Endodermal cell (in vitro differentiated cells): Measurements from ENCODE around the gene SCUBE1. TPM values are rescaled to one million over a fixed set of nuclear protein-coding genes. Genes with fewer than 3 reads are reported as not detected.
A peak's percentile ranks its signal among the peaks of the same experiment; 100 is the strongest.

Source experiments
- DNase-seq: peaks from one replicate; pipeline ENCODE4 v3.0.0-alpha.2; 2017
- H3K27ac ChIP-seq: 2 replicates; pipeline ENCODE4 v1.5.1; 2013; ENCODE audit warnings: mild to moderate bottlenecking, low read depth, low read length, moderate library complexity
- H3K27me3 ChIP-seq: 2 replicates; pipeline ENCODE4 v1.6.1; 2013; ENCODE audit warnings: mild to moderate bottlenecking, low read length, moderate library complexity; ENCODE audit not compliant: insufficient read depth, control insufficient read depth, poor library complexity, severe bottlenecking
- H3K36me3 ChIP-seq: 2 replicates; pipeline ENCODE4 v1.7.0; 2013; ENCODE audit warnings: mild to moderate bottlenecking, low read length, moderate library complexity; ENCODE audit not compliant: control insufficient read depth, insufficient read depth
- H3K4me1 ChIP-seq: one replicate; pipeline ENCODE4 v1.7.0; 2013; ENCODE audit warnings: low read length; ENCODE audit not compliant: control insufficient read depth, insufficient read depth
- H3K4me3 ChIP-seq: 2 replicates; pipeline ENCODE4 v1.5.1; 2013; ENCODE audit warnings: mild to moderate bottlenecking, low read length, moderate library complexity
- H3K9ac ChIP-seq: 2 replicates; pipeline ENCODE4 v1.6.1; 2013; ENCODE audit warnings: mild to moderate bottlenecking, low read length, moderate library complexity; ENCODE audit not compliant: poor library complexity, severe bottlenecking; ENCODE audit errors: extremely low read depth
- H3K9me3 ChIP-seq: 2 replicates; pipeline ENCODE4 v1.6.1; 2013; ENCODE audit warnings: mild to moderate bottlenecking, low read length, moderate library complexity; ENCODE audit not compliant: control insufficient read depth
- H3K27ac Mint-ChIP-seq: 2 replicates; pipeline ENCODE4 v1.8.0; 2020; ENCODE audit warnings: mixed read lengths
- H3K27me3 Mint-ChIP-seq: 2 replicates; pipeline ENCODE4 v1.8.0; 2021; ENCODE audit warnings: mild to moderate bottlenecking, mixed read lengths; ENCODE audit not compliant: insufficient read depth
- H3K36me3 Mint-ChIP-seq: 2 replicates; pipeline ENCODE4 v1.8.0; 2020; ENCODE audit warnings: low read depth, mixed read lengths
- H3K4me1 Mint-ChIP-seq: 2 replicates; pipeline ENCODE4 v1.8.0; 2020; ENCODE audit warnings: mixed read lengths
- H3K4me3 Mint-ChIP-seq: 2 replicates; pipeline ENCODE4 v1.8.0; 2020; ENCODE audit warnings: mild to moderate bottlenecking, moderate library complexity, mixed read lengths
- H3K9me3 Mint-ChIP-seq: 2 replicates; pipeline ENCODE4 v1.8.0; 2020; ENCODE audit warnings: mild to moderate bottlenecking, mixed read lengths
- WGBS, 2 experiments: methylation state at CpG; one replicate each; pipeline versions ENCODE4 v1.1.5 to v1.1.7; 2013; ENCODE audit warnings: missing lambda C conversion rate in 2 of 2, mixed read lengths in 1 of 2; ENCODE audit not compliant: insufficient coverage in 1 of 2, insufficient read length in 1 of 2; 5-methylcytosine and 5-hydroxymethylcytosine counted together
- total RNA-seq, 2 donors: library from RNA; stranded (reverse); fragmentation: NEBNext Ultra II Directional in 1 of 2; extraction: Animal tissue kit (Norgen Biotek cat#: 25700) in 1 of 2; gene quantifications; 2 replicates in 1 of 2; 3 replicates in 1 of 2; pipeline ENCODE4 v1.2.1, GENCODE V29; 2021
- TF ChIP-seq, protein P1 (sequence below): fragments of 200-600 bp; sonication (generic); conservative IDR thresholded peaks from 2 replicates; pipeline ENCODE4 v1.5.0; 2021; ENCODE audit warnings: antibody characterized with exemption, mild to moderate bottlenecking

SCUBE1 gene
- total RNA-seq, 2 donors from 2014 or later, result 0.13 to 0.95 TPM

DNA sequence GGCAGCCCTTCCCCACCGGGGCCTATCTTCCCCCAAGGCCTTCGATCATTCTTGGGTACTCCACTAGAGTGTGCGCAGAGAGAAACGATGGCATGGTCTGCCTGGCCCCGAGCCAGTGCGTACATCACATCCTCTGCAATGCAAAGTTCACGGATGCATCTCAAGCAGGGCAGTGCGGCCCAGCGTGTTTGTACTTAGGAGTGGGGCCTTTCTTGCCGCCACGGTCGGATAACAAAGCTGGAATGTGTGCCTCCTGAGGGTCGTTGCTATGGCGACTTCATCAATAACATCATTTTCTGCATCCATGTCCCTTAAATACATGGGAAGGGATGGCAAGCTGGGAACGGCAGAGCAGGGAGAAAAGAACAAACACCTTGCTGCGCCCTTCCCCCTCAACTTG, 73.9 kb downstream of the SCUBE1 start:
- no peak for DNase-seq
- Mint-ChIP-seq H3K9me3 (no peaks in the 10 kb centered on the region), H3K4me1 (no peaks in the 10 kb centered on the region), H3K27me3 (no peaks in the 10 kb centered on the region), H3K36me3 (no peaks in the 10 kb centered on the region), H3K27ac (no peak overlapping the region), H3K4me3 (no peak overlapping the region)
- H3K9me3 ChIP-seq, result no peaks in the 10 kb centered on the region
- peaks cover 2% of the 10 kb centered on the region for H3K4me1 ChIP-seq
- WGBS, 2 experiments, result 74 to 85% methylated on average over 13 to 15 of the region's 16 CpGs
- no peaks in the 10 kb centered on the region for H3K27me3 ChIP-seq
- H3K36me3 ChIP-seq, result no peaks in the 10 kb centered on the region
- TF ChIP-seq, protein P1, sequence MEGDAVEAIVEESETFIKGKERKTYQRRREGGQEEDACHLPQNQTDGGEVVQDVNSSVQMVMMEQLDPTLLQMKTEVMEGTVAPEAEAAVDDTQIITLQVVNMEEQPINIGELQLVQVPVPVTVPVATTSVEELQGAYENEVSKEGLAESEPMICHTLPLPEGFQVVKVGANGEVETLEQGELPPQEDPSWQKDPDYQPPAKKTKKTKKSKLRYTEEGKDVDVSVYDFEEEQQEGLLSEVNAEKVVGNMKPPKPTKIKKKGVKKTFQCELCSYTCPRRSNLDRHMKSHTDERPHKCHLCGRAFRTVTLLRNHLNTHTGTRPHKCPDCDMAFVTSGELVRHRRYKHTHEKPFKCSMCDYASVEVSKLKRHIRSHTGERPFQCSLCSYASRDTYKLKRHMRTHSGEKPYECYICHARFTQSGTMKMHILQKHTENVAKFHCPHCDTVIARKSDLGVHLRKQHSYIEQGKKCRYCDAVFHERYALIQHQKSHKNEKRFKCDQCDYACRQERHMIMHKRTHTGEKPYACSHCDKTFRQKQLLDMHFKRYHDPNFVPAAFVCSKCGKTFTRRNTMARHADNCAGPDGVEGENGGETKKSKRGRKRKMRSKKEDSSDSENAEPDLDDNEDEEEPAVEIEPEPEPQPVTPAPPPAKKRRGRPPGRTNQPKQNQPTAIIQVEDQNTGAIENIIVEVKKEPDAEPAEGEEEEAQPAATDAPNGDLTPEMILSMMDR, result no peak
- H3K9ac ChIP-seq, result no peak overlapping the region
- peak overlapping the region; percentile 91 for H3K27ac ChIP-seq
- no peak overlapping the region for H3K4me3 ChIP-seq

DNA sequence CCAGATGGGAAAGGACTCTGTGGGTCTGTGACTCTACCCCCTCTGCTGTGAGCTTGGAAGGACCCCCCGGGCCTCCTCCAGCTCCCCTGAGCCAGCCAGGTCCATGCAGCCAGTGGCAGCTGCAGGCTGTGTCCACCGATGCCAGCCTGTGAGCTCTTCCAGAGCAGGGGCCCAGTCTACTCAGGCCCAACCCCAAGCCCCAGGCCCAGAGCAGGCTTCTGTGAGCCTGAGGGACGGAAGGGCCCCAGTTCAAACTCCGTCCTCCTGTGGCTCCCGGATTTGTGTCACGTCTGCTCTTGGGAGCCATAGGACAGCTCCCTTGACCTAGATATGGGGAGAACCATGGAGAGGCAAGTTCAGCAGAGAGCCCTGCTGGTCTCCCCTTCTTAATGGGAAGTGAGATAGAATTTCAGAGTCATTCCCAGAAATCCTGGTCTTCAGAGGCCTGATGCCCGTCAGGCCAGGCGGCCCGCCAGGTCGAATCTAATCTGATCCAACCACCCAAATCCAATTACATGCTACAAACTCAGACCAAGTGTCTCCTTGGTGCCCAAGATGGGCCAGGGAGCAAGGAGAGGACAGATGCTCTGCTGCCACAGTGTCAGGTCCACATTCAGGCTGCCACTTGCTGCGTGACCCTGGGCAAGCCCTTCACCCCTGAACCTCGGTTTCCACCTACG, 75.1 kb downstream of the SCUBE1 start:
- Mint-ChIP-seq H3K4me3 (no peak overlapping the region), H3K36me3 (no peaks in the 10 kb centered on the region), H3K9me3 (no peaks in the 10 kb centered on the region), H3K4me1 (peaks cover 6% of the 10 kb centered on the region), H3K27ac (no peak overlapping the region), H3K27me3 (no peaks in the 10 kb centered on the region)
- Histone ChIP-seq H3K9ac (no peak overlapping the region), H3K4me3 (no peak overlapping the region), H3K4me1 (peaks cover 7% of the 10 kb centered on the region), H3K27me3 (no peaks in the 10 kb centered on the region), H3K27ac (no peak overlapping the region), H3K36me3 (no peaks in the 10 kb centered on the region), H3K9me3 (no peaks in the 10 kb centered on the region)
- no peak for DNase-seq
- 80 to 87% methylated on average over 9 to 13 of the region's 13 CpGs for WGBS, 2 experiments
- TF ChIP-seq, protein P1, result no peak

DNA sequence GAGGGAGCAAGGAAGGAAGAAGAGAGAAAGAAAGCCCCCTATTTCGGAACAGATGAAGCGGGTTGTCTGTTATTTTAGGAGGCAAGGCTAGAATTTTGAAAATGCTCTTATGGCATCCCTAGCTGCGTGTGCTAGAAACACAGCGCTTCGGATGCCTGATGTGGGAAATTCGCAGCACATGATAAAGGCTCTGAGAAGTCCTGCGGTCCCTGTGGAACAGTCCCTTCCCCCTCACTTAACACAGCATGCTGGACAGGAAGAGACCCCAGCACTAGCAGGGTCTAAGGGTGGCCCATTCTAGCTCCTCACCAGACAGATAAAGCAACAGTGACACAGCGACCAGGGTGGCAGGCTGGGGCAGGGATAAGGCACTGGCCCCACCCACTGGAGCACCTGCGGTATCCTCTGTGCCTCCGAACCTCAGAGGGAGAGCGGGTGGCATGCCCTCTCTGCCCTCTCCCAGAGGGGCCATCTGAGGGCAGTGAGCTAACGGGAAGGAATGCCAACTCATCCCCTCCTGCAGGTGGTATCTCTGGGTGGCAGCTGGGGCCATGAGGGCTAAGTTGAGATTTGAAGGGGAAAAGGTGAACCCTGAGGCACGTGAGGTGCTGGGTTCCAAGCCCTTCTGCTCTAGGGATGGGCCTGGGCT, 75.7 kb downstream of the SCUBE1 start:
- Mint-ChIP-seq H3K27me3 (no peaks in the 10 kb centered on the region), H3K9me3 (no peaks in the 10 kb centered on the region), H3K36me3 (no peaks in the 10 kb centered on the region), H3K4me3 (no peak overlapping the region), H3K4me1 (peaks cover 6% of the 10 kb centered on the region), H3K27ac (no peak overlapping the region)
- no peaks in the 10 kb centered on the region for H3K27me3 ChIP-seq
- H3K36me3 ChIP-seq, result no peaks in the 10 kb centered on the region
- TF ChIP-seq, protein P1, result no peak
- H3K4me3 ChIP-seq, result no peak overlapping the region
- no peak for DNase-seq
- H3K9me3 ChIP-seq, result no peaks in the 10 kb centered on the region
- H3K4me1 ChIP-seq, result peaks cover 7% of the 10 kb centered on the region
- H3K27ac ChIP-seq, result no peak overlapping the region
- WGBS, 2 experiments, result 87 to 89% methylated on average over 9 to 13 of the region's 13 CpGs
- no peak overlapping the region for H3K9ac ChIP-seq
